Natural killer cell treated with Interleukin-12 subunit alpha and Interleukin-12 subunit beta and Interleukin-15 and Interleukin-18, amount 100 ng/mL, for 72 hours (primary cell): Measurements from ENCODE around the gene ANO10. TPM values are rescaled to one million over a fixed set of nuclear protein-coding genes. Genes with fewer than 3 reads are reported as not detected.
"Not testable (repeated sequence)": the region's sequence is repeated elsewhere in the genome, so short reads cannot be mapped to it uniquely, and the experiment has no call there.

Source experiments
- ATAC-seq, 2 donors: fragments of 150-1000 bp; cut with Tn5 transposase in 1 of 2; sonication (Bioruptor Pico), chemical (Tn5 transposase) in 1 of 2; 2 replicates each; pipeline ENCODE4 v1.10.0; 2021
- DNase-seq: peaks from one replicate; pipeline ENCODE4 v3.0.0; 2022; ENCODE audit warnings: low spot score
- H3K27ac Mint-ChIP-seq, 2 donors: 1 replicate in 1 of 2; 2 replicates in 1 of 2; pipeline ENCODE4 v1.8.0; 2022; ENCODE audit warnings: mixed read lengths in 2 of 2, mild to moderate bottlenecking in 1 of 2, moderate library complexity in 1 of 2
- H3K27me3 Mint-ChIP-seq, 2 donors: 1 replicate in 1 of 2; 2 replicates in 1 of 2; pipeline ENCODE4 v1.8.0; 2022; ENCODE audit warnings: mixed read lengths in 2 of 2
- H3K36me3 Mint-ChIP-seq: one replicate; pipeline ENCODE4 v1.8.0; 2022; ENCODE audit warnings: mixed read lengths
- H3K4me1 Mint-ChIP-seq, 2 donors: 1 replicate in 1 of 2; 2 replicates in 1 of 2; pipeline ENCODE4 v1.8.0; 2022; ENCODE audit warnings: low read depth in 2 of 2, mixed read lengths in 2 of 2, mild to moderate bottlenecking in 1 of 2
- H3K4me3 Mint-ChIP-seq: one replicate; pipeline ENCODE4 v1.8.0; 2022; ENCODE audit warnings: mixed read lengths
- H3K9me3 Mint-ChIP-seq: 2 replicates; pipeline ENCODE4 v1.8.0; 2022; ENCODE audit warnings: mixed read lengths
- total RNA-seq, 2 donors: library from RNA; stranded (reverse); gene quantifications; one replicate each; pipeline ENCODE4 v1.2.3, GENCODE V29; 2022

The ANO10 gene
- total RNA-seq, 2 donors from 2014 or later = 11.8 to 15.4 TPM

DNA sequence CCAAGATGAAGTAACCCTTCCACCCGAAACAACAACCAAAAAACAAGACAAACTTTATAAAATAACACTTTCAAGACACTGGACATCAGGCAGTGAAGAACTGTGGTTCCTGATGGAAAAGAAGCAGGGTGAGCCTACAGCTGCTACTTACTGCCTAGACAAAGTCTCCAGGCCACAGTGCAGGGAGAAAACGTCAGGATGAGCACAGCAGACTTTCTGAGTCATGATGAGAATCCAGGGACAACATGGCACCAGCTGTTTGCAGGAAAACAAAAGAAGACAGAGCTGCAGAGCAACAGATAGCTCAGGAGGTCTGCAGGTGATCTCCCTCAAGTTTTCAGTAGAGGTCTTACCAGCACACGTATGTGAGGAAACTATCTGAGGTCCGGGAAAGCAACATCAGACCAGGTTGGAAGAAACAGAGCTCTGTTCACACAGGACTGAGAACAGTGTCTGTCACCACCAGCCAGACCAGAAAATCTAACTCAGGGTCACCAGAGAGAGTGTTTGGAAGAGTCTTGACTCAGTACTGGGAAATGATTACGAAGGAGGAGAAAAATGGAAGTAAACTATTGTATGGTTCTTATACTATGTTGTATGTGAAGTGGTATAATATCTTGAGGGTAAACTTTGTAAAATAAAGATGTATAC lies 108.9 kb downstream of the ANO10 start:
- Mint-ChIP-seq H3K4me1 (peaks cover 0 to 5% of the 10 kb centered on the region in 2 donors), H3K36me3 (peaks cover 5% of the 10 kb centered on the region), H3K9me3 (peaks cover 3% of the 10 kb centered on the region), H3K4me3 (no peak overlapping the region), H3K27me3 (no peaks in the 10 kb centered on the region), H3K27ac (no peak overlapping the region)
- DNase-seq (no peak), ATAC-seq (no peak)

DNA sequence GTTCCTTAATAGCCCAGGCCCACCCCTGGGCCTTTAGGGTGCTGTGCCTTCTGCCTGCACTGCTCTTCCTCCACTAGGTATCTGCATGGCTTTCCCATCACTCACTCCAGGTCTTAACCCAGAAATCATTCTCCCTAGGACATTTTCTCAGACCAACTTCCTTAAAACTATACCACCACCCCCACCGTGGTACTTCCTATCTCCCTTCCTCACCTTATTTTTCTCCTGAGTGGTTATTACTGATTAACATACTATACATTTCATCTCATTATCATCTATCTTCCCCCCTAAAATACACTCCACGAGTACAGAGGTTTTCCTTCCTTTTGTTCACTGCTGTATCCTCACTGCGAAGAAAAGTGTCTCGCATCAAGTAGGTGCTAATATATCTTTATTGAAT lies 115.2 kb downstream of the ANO10 start:
- no peaks in the 10 kb centered on the region for H3K36me3 Mint-ChIP-seq
- ATAC-seq = no peak
- no peaks in the 10 kb centered on the region for H3K9me3 Mint-ChIP-seq

DNA sequence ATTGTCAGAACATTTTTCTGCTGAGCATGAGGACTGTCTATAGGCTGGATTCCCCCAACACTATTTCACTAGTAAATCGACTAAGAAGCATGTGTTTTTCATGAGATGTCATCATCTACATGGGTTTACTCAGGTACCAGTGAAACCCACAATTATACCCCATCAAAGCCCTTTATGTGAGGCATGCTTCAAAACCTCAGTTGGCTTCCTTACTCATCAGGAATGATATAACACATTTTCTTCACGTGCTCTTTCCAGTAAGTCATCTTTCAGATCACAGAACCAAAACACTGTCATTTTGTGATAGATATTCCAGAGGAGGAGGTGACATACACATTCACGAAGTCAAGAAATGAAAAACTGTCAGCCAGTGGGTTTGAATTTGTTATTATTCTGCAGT lies 116.5 kb downstream of the ANO10 start:
- no peak overlapping the region for H3K27ac Mint-ChIP-seq
- H3K36me3 Mint-ChIP-seq = no peaks in the 10 kb centered on the region
- no peak overlapping the region for H3K4me3 Mint-ChIP-seq
- no peaks in the 10 kb centered on the region for H3K27me3 Mint-ChIP-seq
- H3K9me3 Mint-ChIP-seq = no peaks in the 10 kb centered on the region
- peaks cover 25 to 27% of the 10 kb centered on the region in 2 donors for H3K4me1 Mint-ChIP-seq
- ATAC-seq (peak in 1 of 2 donors; percentile 64), DNase-seq (no peak)

More for the DNA sequence above, 115.2 kb downstream of the ANO10 start:
- Mint-ChIP-seq H3K4me1 (peaks cover 14 to 17% of the 10 kb centered on the region in 2 donors), H3K27me3 (no peaks in the 10 kb centered on the region), H3K4me3 (no peak overlapping the region), H3K27ac (no peak overlapping the region)
- DNase-seq = no peak

DNA sequence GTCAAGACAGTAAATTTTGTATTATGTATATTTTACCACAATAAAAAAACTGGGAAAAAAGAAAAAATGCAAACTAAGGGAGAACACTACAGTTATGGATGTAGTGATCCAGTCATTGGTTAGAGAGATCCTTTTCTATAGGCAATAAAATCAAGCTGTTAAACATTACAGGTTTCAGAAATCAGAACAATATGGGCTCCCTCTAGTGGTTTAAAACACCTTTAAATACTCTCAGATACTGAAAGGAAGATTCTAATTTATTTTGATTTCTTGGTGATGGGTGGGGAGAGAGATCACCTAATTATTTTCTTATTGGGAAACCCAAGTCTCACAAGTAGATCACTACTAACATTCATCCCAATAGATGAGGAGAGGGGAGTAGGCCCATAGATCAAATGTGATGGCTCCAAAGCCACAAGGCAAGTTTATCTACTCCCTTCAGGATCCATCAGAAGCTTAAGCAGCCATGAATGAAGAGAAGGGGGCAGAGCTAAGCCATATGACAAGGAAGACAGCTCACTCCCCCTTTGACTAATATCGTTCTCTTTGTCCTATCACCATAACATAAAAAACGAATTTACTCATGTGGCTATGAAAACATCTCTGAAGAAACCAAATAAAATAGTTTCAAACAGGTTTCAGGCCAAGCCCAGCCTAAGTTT lies 118.6 kb downstream of the ANO10 start:
- H3K4me3 Mint-ChIP-seq = no peak overlapping the region
- ATAC-seq = no peak
- no peaks in the 10 kb centered on the region for H3K27me3 Mint-ChIP-seq
- H3K36me3 Mint-ChIP-seq = no peaks in the 10 kb centered on the region
- H3K4me1 Mint-ChIP-seq = peaks cover 35 to 36% of the 10 kb centered on the region in 2 donors
- H3K9me3 Mint-ChIP-seq = no peaks in the 10 kb centered on the region
- peak overlapping the region in 1 of 2 donors; percentile 17 for H3K27ac Mint-ChIP-seq
- DNase-seq = no peak

DNA sequence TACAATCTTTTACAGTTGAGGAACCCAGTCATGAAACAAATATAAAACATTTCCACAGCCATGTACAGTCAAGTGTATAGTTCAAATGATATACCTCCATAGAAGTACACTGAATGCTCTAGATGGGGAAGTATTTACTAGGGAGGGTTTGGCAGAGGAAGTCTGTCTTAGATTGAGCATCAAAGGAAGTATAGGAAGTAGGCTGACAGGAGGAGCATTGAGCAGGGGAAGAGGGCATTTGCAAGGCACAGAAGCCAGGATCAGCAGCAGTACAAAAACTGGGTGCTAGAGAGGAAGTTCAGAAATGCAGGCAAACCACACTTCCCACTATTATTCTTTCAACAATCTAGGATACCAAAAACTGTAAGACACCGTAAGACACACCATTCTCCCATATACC lies 122.6 kb downstream of the ANO10 start:
- Mint-ChIP-seq H3K9me3 (no peaks in the 10 kb centered on the region), H3K27ac (no peak overlapping the region), H3K27me3 (no peaks in the 10 kb centered on the region), H3K4me3 (no peak overlapping the region), H3K36me3 (no peaks in the 10 kb centered on the region), H3K4me1 (peaks cover 35 to 43% of the 10 kb centered on the region in 2 donors)
- DNase-seq (no peak), ATAC-seq (no peak)

DNA sequence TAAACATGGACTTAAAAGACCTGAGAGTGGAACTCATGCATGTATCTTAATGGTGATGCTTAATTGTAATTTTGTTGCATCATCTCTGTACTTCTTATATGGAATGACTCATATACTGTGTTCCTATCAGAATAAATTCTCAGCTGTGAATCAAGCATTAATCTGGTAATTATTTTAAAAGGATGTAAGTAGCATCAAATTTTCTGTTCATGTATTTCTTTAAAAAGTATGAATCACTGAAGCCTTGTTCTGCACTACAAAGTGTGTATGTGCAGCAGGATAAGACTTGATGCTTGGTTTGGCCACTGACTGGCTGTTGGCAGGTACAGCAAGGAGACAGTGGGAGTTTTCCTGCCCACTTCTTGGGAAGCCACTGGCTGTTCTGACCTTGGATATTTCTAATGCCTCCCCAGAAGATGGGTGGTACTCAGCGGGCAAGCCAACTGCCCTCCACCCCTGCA lies 123.9 kb downstream of the ANO10 start:
- no peak overlapping the region for H3K27ac Mint-ChIP-seq
- H3K27me3 Mint-ChIP-seq = no peaks in the 10 kb centered on the region
- DNase-seq = no peak
- H3K4me1 Mint-ChIP-seq = peaks cover 30 to 40% of the 10 kb centered on the region in 2 donors
- no peaks in the 10 kb centered on the region for H3K9me3 Mint-ChIP-seq
- no peak for ATAC-seq
- no peak overlapping the region for H3K4me3 Mint-ChIP-seq
- no peaks in the 10 kb centered on the region for H3K36me3 Mint-ChIP-seq

DNA sequence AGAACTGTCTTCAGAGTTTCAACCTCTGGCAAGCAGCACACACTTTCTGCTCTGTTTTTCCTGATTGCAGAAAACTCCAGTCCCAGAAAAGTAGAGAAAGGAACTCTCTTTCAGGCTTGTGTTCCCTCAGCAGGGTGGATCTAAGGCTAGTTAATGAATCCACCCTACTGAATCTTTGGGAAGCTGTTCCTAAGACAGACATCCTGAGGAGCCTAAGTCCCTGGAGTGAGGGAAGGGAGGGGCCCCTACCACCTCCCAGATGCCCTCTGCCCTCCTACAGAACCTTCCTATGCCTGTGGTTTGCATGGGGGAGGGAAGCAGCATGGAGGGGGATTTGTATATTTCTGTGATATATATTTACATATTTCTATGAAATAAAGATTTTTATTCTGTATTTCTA lies 124.4 kb downstream of the ANO10 start:
- no peak for DNase-seq
- no peaks in the 10 kb centered on the region for H3K9me3 Mint-ChIP-seq
- peaks cover 25 to 35% of the 10 kb centered on the region in 2 donors for H3K4me1 Mint-ChIP-seq
- no peak overlapping the region for H3K27ac Mint-ChIP-seq
- H3K27me3 Mint-ChIP-seq = no peaks in the 10 kb centered on the region
- no peaks in the 10 kb centered on the region for H3K36me3 Mint-ChIP-seq
- no peak overlapping the region for H3K4me3 Mint-ChIP-seq
- no peak for ATAC-seq

DNA sequence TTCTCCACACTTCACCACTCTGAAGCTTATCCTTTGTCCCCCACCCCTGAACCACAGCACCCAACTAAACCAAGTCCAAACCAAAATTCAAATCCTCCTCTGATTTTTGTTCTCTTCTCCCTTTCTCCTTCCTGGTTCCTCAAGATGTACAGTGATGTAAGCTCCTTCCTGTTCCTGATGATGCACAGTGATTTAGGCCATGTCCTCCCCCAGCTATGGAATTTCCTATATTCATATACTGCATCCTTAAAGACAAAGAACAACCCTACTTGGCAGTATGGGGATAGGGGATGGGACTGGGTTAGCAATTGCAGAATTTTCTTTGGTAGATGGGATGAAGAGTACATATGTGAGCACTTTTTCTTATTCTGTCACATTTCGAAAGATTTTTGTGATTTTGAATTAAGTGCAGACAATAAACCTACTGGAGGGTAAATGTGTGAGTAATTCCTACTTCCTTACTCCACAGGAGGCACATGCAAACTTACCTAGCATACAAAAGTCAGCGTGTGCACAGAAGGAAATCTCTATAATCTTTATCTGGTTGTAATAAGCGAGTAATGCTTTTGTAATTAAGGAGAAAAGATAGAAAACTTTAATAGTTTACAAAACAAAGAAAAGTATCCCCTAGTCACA lies 125.0 kb downstream of the ANO10 start:
- Mint-ChIP-seq H3K36me3 (no peaks in the 10 kb centered on the region), H3K9me3 (no peaks in the 10 kb centered on the region), H3K27me3 (no peaks in the 10 kb centered on the region), H3K4me3 (no peak overlapping the region), H3K27ac (no peak overlapping the region), H3K4me1 (peaks cover 20 to 35% of the 10 kb centered on the region in 2 donors)
- ATAC-seq = no peak
- DNase-seq = no peak

DNA sequence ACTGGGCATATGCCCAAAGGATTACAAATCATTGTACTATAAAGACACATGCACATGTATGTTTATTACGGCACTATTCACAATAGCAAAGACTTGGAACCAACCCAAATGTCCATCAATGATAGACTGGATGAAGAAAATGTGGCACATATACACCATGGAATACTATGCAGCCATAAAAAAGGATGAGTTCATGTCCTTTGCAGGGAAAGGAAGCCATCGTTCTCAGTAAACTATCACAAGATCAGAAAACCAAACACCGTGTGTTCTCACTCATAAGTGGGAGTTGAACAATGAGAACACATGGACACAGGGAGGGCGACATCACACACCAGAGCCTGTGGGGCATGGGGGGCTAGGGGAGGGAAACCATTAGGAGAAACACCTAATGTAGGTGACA lies 128.9 kb downstream of the ANO10 start:
- H3K9me3 Mint-ChIP-seq, H3K36me3 Mint-ChIP-seq, ATAC-seq, DNase-seq, H3K27ac Mint-ChIP-seq, H3K4me3 Mint-ChIP-seq, H3K27me3 Mint-ChIP-seq: not testable (repeated sequence)
- H3K4me1 Mint-ChIP-seq = peaks cover 4 to 11% of the 10 kb centered on the region in 2 donors

DNA sequence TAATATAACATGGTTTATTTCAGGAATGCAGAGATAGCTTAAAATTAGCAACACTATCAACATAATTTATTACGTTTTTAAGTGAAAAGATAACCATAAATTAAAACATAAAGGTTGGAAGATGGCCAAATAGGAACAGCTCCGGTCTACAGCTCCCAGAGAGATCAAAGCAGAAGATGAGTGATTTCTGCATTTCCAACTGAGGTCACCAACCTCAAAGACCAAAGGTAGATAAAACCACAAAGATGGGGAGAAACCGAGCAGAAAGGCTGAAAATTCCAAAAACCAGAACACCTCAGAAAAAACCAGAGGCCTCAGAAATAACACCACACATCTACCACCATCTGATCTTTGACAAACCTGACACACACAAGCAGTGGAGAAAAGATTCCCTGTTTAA lies 130.0 kb downstream of the ANO10 start:
- not testable (repeated sequence) for H3K36me3 Mint-ChIP-seq, H3K9me3 Mint-ChIP-seq, DNase-seq, H3K4me3 Mint-ChIP-seq, H3K27me3 Mint-ChIP-seq, H3K4me1 Mint-ChIP-seq, H3K27ac Mint-ChIP-seq, ATAC-seq

DNA sequence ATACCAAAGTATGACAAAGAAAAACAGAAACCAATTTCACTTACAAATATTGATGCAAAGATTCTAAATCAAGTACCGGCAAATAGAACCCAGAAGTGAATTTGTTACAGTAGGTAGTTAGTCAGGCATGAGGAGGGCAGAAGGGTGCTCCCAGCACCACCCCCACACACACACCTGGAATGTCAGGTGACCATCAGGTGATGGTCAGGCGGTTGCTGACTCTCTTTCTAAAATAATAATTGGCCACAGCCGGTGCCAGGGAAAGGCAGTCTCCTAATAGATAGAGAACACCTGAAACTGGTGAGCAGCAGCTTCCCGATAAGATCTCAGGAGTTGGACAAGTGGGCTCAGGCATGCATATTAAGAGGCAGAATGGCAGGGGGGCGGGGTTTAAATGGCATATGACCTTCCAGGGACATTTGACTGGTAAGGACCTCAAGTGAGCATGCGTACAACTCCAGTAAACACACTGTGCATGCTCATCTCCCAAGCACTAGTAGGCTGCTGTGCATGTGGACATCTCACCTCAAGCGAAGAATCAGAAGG lies 131.1 kb downstream of the ANO10 start:
- DNase-seq (no peak), ATAC-seq (no peak)
- H3K27ac Mint-ChIP-seq = no peak overlapping the region
- H3K4me1 Mint-ChIP-seq = peaks cover 4 to 6% of the 10 kb centered on the region in 2 donors
- H3K9me3 Mint-ChIP-seq = no peaks in the 10 kb centered on the region
- no peaks in the 10 kb centered on the region for H3K36me3 Mint-ChIP-seq
- no peaks in the 10 kb centered on the region for H3K27me3 Mint-ChIP-seq
- no peak overlapping the region for H3K4me3 Mint-ChIP-seq

DNA sequence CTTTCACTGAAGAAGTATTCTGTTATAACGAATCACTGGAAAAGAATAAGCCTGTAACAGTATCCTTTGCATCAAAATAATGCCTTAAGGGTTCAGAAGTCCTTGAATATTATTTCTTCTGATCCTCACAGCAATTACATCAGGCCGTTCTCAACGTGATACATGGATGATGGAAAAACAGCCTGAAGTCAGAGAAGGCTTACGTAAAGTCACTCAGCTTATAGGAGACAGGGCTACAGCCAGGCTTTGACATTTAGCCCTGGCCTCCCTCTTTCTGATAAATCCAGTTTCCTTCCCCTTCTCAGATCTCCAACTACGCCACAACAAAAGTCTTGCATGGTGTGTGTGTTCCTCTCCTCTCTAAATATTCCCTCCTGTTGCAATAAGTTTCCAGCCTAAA lies 131.9 kb downstream of the ANO10 start:
- no peaks in the 10 kb centered on the region for H3K36me3 Mint-ChIP-seq

DNA sequence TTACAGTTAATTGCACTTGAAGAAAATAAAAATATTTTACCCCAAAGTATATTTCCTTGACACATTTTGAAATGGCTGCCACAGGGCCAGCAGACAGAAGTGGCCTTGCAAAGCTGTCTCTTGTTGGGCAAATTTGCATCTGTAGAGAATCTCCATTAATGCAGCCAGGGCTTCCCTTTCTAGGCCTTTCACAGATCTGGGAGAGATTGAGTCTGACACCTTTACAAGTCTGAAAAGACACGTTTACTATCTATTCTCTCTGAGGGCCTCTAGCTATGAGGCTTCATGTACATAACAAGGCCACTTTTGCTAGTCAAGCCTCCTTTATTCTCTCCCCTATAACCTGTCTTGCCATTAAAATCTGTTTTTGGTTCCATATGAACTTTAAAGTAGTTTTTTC lies 135.9 kb downstream of the ANO10 start:
- ATAC-seq = no peak
- H3K27me3 Mint-ChIP-seq = no peaks in the 10 kb centered on the region
- no peak overlapping the region for H3K27ac Mint-ChIP-seq
- H3K36me3 Mint-ChIP-seq = no peaks in the 10 kb centered on the region
- H3K9me3 Mint-ChIP-seq = no peaks in the 10 kb centered on the region
- H3K4me1 Mint-ChIP-seq = peaks cover 15 to 19% of the 10 kb centered on the region in 2 donors
- no peak for DNase-seq
- no peak overlapping the region for H3K4me3 Mint-ChIP-seq

More for the DNA sequence above, 131.9 kb downstream of the ANO10 start:
- Mint-ChIP-seq H3K27me3 (no peaks in the 10 kb centered on the region), H3K4me1 (peaks cover 4 to 6% of the 10 kb centered on the region in 2 donors), H3K9me3 (no peaks in the 10 kb centered on the region), H3K27ac (no peak overlapping the region), H3K4me3 (no peak overlapping the region)
- DNase-seq = no peak
- no peak for ATAC-seq

DNA sequence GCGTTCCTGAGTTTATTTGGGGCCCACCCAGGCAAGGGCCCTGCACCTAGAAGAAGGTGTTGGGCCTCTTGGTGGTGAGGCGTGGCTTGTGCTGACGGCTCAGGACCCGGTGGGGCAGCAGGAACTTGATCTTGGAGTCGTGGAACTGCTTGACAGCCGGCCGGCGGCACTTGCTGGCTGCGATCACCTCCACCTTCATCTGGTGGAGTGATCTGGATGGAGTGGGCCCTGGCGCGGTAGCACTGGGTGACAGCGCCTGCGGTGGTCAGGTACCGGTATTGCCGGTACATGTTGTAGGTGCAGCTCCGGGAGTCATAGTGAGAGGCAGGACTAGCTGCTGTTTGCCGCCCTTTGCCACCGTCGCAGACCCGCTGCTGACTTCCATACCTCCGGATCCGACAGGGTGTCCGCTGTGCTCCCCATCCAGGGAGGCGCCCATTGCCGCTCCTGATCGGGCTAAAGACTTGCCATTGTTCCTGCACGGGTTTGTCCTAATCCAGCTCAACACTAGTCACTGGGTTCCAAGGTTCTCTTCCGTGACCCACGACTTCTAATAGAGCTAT lies 136.8 kb downstream of the ANO10 start:
- peaks cover under 1% of the 10 kb centered on the region for H3K36me3 Mint-ChIP-seq
- H3K4me1 Mint-ChIP-seq = peaks cover 17 to 18% of the 10 kb centered on the region in 2 donors
- ATAC-seq (no peak), DNase-seq (no peak)
- no peak overlapping the region for H3K4me3 Mint-ChIP-seq
- H3K9me3 Mint-ChIP-seq = no peaks in the 10 kb centered on the region
- peak overlapping the region in 1 of 2 donors; percentile 43 for H3K27ac Mint-ChIP-seq
- no peaks in the 10 kb centered on the region for H3K27me3 Mint-ChIP-seq
